Measurements from ENCODE around the gene ZNF808.
"Not testable (repeated sequence)": the region's sequence is repeated elsewhere in the genome, so short reads cannot be mapped to it uniquely, and the experiment has no call there.

ZNF808 gene

DNA sequence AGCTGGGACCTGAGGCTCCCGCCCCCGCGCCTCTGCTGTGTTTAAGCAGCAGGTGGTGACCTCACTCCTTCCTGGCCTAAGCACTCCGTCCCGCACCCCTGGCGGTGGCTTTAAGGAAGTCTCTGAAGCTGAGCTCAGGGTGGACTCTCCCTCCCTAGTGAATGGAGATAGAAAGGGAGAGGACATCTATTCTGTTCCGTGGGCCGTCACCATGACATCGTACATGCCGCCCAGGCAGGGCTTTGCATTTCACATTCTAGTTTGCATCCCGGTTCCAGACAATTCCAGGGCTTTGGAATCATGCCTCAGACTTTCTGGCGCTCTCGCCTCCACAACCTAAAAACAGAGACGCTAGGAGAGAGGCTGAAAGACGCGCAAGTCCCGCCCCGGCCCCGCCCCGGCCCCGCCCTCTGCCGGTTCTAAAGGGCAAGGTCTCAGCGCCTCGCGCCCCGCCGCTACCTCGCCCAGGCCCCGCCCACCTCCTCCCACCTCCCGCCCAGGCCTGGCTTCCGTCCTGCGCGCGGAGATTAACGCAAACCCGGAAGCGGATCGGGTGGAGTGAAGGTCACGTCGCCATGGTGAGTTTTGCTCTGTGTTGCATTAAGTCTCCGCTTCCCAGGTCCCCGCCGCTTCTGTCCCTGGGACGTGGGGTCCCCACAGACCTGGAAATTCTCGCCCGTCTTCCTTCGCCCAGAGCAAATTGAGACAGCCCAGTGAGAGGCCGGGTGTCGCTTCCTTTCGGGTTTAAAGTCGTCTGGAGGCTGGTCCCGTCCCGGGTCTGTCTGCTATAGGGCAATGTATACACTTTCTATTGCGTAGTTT is at the start of gene ZNF808:
ZNF808 (plus strand) TSS at position 535 of the 822 bp plus-strand sequence. CDS start 15,617 bp downstream, outside the sequence.
- DNase-seq (ENCODE audit: low read depth in 4 of 4, low spot score in 1 of 4), result peak; percentile 94 to 96 (median 96)

DNA sequence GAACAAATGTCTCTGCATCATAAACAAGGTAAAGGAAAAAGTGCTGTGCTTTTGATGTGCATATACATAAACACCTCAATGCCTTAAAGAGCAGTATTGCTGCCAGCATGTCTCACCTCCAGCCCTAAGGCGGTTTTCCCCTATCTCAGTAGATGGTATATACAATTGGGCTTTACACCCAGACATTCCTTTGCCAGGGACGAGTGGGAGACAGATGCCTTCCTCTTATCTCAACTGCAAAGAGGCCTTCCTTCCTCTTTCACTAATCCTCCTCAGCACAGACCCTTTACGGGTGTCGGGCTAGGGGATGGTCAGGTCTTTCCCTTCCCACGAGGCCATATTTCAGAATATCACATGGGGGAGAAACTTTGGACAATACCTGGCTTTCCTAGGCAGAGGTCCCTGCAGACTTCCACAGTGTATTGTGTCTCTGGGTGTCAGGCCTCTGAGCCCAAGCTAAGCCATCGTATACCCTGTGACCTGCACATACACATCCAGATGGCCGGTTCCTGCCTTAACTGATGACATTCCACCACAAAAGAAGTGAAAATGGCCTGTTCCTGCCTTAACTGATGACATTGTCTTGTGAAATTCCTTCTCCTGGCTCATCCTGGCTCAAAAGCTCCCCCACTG is 43.2 kb upstream of the ZNF808 start:
- DNase-seq (ENCODE audit: low read depth in 4 of 4, low spot score in 1 of 4), result not testable (repeated sequence)

DNA sequence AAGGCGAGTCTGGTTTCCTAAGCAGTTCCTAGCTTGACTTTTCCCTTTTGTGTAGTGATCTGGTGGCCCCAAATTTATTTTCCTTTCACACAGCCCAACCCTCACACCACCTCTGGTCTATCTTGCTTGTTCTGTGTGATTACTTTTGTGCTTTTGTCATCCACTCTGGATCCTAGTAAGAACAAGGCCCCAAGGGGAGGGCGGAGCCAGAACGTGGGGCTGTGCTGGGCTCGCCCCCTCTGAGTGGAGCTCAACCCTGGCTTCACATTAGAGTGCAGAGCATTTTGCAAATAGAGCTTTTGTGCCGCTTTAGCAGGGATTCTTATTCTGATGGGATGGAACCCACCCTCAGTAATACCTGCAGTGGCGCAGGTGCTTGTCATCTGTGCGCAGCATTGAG is 42.4 kb upstream of the ZNF808 start:
- not testable (repeated sequence) for DNase-seq (ENCODE audit: low read depth in 4 of 4, low spot score in 1 of 4)

GRCh38 chr19:52485561-52486240 is 41.8 kb upstream of the ZNF808 start:
- not testable (repeated sequence) for DNase-seq (ENCODE audit: low read depth in 4 of 4, low spot score in 1 of 4)

DNA sequence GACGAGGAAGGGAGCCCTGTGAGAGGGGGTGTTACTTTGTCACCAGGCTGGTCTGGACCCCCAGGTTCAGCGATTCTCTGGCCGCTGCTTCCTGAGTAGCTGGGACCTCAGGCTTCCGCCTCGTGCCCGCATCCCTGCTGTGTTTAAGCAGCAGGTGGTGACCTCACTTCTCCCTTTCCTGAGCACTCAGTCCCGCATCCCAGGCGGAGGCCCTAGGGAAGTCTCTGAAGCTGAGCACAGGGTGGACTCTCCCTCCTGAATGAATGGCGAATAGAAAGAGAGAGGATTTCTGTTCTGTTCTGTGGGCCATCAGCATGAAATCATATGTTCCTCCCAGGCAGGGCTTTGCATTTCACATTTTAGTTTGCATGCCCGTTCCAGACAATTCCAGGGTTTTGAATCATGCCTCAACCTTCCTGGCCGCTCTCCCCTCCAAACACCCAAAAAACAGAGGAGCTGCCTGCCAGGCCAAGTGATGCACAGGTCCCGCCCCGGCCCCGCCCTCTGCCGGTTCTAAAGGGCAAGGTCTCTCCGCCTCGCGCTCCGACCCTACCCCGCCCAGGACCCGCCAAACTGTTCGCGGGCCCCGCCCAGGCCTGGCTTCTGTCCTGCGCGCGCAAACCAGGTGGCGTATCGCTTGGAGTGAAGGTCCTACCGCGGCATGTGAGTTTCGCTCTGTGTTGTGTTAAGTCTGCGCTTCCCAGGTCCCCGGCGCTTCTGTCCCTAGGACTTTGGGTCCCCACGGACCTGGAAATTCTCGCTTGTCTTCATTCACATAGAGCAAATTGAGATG is 35.1 kb upstream of the ZNF808 start:
- DNase-seq (ENCODE audit: low read depth in 4 of 4, low spot score in 1 of 4), result no peak

- no peak for DNase-seq (ENCODE audit: low read depth in 4 of 4, low spot score in 1 of 4)
Measured at GRCh38 chr19:52492994-52493470, 34.4 kb upstream of the ZNF808 start.

- no peak for DNase-seq (ENCODE audit: low read depth in 4 of 4, low spot score in 1 of 4)
Measured at GRCh38 chr19:52494518-52494917, 33.0 kb upstream of the ZNF808 start.

- DNase-seq (ENCODE audit: low read depth in 4 of 4, low spot score in 1 of 4), result no peak
Measured at GRCh38 chr19:52498571-52498970, 28.9 kb upstream of the ZNF808 start.

- not testable (repeated sequence) for DNase-seq (ENCODE audit: low read depth in 4 of 4, low spot score in 1 of 4)
Measured at GRCh38 chr19:52500474-52500873, 27.0 kb upstream of the ZNF808 start.

GRCh38 chr19:52500991-52501390 is 26.5 kb upstream of the ZNF808 start:
- DNase-seq (ENCODE audit: low read depth in 4 of 4, low spot score in 1 of 4), result not testable (repeated sequence)

DNA sequence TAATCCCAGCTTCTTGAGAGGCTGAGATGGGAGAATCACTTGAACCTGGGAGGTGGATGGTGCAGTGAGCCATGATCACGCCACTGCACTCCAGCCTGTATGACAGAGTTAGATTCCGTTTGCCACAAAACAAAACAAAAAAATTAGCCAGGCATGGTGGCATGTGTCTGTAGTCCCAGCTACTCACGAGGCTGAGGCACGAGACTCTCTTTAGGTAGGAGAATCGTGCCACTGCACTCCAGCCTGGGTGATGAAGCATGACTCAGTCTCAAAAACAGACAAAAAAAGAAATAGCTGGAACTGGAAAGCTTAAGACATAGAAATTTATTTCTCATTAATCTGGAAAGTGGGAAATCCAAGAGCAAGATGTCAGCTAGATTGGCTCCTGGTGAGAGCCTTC is 20.2 kb upstream of the ZNF808 start:
- DNase-seq (ENCODE audit: low read depth in 4 of 4, low spot score in 1 of 4), result no peak

DNA sequence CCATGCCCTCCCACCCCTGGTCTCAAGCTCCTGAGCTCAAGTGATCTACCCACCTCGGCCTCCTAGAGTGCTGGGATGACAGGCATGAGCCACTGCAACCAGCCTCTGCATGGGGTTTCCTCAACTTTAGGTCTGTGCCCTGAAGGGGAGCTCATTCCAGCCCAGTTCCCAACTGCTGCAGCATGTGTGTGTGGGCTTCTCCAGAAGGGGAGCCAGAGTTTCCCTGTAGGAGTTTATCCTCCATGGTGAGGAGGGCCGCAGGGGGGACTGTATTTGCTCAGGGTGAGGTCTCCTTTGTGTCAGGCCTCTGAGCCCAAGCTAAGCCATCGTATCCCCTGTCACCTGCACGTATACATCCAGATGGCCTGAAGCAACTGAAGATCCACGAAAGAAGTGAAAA is 11.3 kb upstream of the ZNF808 start:
- DNase-seq (ENCODE audit: low read depth in 4 of 4, low spot score in 1 of 4), result no peak

- DNase-seq (ENCODE audit: low read depth in 4 of 4, low spot score in 1 of 4), result no peak
Measured at GRCh38 chr19:52518646-52519045, 8.8 kb upstream of the ZNF808 start.

- DNase-seq (ENCODE audit: low read depth in 4 of 4, low spot score in 1 of 4), result not testable (repeated sequence)
Measured at GRCh38 chr19:52519175-52519574, 8.3 kb upstream of the ZNF808 start.

DNA sequence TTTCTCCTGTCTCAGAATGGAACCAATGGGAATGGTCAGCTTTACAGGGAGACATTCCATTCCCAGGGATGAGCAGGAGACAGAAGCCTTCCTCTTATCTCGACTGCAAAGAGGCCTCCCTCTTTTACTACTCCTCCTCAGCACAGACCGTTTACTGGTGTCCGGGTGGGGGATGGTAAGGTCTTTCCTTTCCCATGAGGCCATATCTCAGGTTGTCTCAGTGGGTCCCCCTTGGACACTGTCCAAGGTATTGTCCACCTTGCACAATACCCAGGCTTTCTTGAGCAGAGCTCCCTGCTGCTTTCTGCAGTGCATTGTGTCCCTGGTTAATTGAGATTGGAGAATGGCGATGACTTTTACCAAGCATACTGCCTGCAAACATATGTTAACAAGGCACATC is 7.5 kb upstream of the ZNF808 start:
- DNase-seq (ENCODE audit: low read depth in 4 of 4, low spot score in 1 of 4), result no peak

- DNase-seq (ENCODE audit: low read depth in 4 of 4, low spot score in 1 of 4), result no peak
Measured at GRCh38 chr19:52522551-52522950, 4.9 kb upstream of the ZNF808 start.

DNA sequence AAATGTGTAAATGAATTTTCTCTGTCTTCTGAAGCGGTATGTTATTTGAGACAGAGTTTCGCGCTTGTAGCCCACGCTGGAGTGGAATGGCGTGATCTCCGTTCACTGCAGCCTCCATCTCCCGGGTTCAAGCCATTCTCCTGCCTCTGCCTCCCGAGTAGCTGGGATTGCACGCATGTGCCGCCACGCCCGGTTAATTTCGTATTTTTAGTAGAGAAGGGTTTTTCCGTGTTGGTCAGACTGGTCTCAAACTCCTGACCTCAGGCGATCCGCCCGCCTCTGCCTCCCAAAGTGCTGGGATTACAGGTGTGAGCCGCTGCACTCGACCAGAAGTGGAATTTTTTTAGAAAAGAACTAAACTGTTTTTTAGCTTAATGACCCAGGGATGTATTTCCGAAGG is 3.4 kb upstream of the ZNF808 start:
- no peak for DNase-seq (ENCODE audit: low read depth in 4 of 4, low spot score in 1 of 4)

DNA sequence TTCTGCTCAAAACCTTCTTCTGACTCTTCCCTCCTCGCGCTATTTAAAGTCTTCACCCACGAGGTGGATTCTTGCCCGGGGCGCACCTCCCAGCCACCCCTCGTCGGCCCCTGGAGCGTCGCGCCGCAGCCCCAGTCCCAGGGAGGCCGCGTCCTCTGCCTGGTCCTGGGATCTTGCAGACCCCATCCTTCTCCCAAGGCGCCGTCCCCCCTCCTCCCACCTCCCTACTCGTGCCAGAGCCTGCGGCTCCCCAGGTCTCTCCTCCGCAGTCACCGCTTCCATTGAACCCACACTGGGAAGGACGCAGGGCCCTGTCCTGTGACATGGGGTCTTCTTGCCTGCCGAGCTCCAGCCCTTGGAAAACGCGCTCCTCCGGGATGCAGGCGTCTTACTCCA is 486 bp downstream of the ZNF808 start:
- no peak for DNase-seq (ENCODE audit: low read depth in 4 of 4, low spot score in 1 of 4)

- no peak for DNase-seq (ENCODE audit: low read depth in 4 of 4, low spot score in 1 of 4)
Measured at GRCh38 chr19:52532480-52532879, 5.0 kb downstream of the ZNF808 start.

- no peak for DNase-seq (ENCODE audit: low read depth in 4 of 4, low spot score in 1 of 4)
Measured at GRCh38 chr19:52533901-52534300, 6.4 kb downstream of the ZNF808 start.

DNA sequence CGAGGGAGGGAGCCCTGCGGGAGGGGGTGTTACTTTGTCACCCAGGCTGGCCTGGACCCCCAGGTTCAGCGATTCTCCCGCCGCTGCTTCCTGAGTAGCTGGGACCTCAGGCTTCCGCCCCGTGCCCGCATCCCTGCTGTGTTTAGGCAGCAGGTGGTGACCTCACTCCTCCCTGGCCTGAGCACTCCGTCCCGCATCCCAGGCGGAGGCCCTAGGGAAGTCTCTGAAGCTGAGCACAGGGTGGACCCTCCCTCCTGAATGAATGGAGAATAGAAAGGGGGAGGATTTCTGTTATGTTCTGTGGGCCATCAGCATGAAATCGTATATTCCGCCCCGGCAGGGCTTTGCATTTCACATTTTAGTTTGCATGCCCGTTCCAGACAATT is 7.9 kb downstream of the ZNF808 start:
- DNase-seq (ENCODE audit: low read depth in 4 of 4, low spot score in 1 of 4), result not testable (repeated sequence)
